ENCODE results near the gene FER.

The FER gene

DNA sequence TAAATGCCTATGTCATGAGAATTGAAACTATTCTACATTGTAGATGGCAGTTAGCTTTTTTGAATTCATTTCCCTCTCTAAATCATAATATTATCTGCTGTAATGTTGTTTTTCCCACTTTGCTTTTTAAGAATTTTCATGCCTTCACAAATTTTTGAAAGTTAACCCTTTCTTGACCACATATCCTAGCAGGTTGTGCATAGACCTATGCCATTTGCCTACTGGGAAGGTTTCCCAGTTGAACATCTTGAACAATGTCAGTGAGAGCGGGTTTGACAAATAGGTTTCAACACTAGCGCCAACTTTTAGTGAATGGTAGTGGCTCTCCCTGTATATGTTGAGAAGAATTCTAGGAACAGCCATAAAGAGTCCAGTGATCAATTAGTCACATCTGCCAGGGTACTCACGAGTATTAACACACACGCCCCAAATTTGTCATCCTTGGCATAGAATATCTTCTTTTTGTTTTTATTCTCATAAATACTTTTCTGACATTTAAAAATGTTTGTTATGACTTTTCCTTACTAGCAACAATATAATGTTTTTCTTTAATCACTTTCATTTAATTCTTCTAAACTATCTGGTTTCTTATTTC, 354.5 kb downstream of the FER start:
- no peak overlapping the region for H3K4me3 ChIP-seq (ENCODE audit: low read depth, low read length)
- TF ChIP-seq, protein P1, sequence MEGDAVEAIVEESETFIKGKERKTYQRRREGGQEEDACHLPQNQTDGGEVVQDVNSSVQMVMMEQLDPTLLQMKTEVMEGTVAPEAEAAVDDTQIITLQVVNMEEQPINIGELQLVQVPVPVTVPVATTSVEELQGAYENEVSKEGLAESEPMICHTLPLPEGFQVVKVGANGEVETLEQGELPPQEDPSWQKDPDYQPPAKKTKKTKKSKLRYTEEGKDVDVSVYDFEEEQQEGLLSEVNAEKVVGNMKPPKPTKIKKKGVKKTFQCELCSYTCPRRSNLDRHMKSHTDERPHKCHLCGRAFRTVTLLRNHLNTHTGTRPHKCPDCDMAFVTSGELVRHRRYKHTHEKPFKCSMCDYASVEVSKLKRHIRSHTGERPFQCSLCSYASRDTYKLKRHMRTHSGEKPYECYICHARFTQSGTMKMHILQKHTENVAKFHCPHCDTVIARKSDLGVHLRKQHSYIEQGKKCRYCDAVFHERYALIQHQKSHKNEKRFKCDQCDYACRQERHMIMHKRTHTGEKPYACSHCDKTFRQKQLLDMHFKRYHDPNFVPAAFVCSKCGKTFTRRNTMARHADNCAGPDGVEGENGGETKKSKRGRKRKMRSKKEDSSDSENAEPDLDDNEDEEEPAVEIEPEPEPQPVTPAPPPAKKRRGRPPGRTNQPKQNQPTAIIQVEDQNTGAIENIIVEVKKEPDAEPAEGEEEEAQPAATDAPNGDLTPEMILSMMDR (IDR thresholded peaks at IDR 0.05; ENCODE audit: low read depth, low read length), result no peak
- in situ Hi-C loops (cut with HindIII; ENCODE audit: low sequenced_read_pairs), result no loop called here
- no peak for DNase-seq (ENCODE audit: low read depth, low spot score)

DNA sequence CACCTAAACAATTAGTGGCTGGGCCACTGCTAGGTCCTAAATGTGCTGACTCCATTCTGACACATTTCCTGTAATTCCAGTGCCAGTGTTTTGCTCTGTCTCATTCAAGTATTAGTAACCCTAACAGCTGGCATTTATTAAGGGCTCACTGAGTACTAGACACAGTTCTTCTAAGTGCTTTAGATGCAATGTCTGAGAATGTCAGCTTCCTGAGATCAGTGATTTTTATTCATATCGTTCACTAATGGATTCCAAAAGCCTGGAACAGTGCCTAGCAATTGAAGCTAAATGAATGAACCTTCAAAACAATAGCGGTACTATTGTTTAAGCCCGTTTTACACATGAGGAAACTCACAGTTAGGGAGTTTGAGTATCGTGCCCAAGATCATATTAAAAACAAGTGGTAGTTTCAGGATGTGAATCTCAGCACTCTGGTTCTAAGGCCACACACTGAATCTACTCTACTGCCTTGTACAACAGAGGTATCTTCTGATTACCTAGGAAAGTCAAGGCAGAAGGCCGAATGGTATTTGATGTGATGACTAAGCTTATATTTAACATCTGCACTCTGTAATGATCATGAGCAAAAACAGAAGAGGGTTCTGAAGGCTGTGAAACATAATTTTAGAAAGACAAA, 358.1 kb downstream of the FER start:
- peak; percentile 90 for DNase-seq (ENCODE audit: low read depth, low spot score)
- TF ChIP-seq, protein P1 (IDR thresholded peaks at IDR 0.05; ENCODE audit: low read depth, low read length), result no peak
- in situ Hi-C loops (cut with HindIII; ENCODE audit: low sequenced_read_pairs), result no loop called here
- no peak overlapping the region for H3K4me3 ChIP-seq (ENCODE audit: low read depth, low read length)

DNA sequence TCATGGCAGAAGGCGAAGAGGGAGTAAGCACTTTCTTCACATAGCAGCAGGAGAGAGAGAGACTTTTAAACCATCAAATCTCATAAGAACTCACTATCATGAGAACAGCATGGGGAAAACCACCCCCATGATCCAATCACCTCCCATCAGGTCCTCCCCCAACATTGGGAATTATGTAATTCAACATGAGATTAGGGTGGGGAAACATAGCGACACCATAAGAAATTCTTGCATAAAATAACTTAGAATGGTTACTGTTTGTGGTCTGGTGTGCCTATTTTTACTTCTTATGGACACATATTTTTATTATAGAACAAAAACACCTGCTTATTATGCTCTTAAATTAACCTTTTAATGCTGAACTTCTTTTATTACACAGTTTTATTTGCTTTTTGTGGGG, 364.0 kb downstream of the FER start:
- no peak for DNase-seq (ENCODE audit: low read depth, low spot score)
- in situ Hi-C loops (cut with HindIII; ENCODE audit: low sequenced_read_pairs), result no loop called here
- TF ChIP-seq, protein P1 (IDR thresholded peaks at IDR 0.05; ENCODE audit: low read depth, low read length), result no peak
- no peak overlapping the region for H3K4me3 ChIP-seq (ENCODE audit: low read depth, low read length)

DNA sequence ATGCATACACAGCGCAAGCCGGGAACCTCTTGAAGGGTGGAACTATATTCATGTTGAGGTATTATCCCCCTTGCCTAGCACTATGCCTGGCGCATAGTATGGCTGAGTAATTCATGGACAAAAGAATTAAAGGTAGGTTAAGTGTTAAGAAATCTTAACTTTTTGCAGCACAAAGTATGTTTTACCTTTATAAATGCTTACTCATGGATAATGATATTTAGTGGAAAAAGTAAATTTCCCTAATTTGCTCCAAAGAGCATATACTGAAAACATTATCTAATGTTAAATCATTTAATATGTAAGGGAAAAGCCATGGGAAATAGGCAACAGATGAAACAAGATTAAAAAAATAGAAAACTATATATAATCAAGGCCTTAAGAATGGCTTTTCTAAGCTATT, 365.9 kb downstream of the FER start:
- H3K4me3 ChIP-seq (ENCODE audit: low read depth, low read length), result no peak overlapping the region
- DNase-seq (ENCODE audit: low read depth, low spot score), result no peak
- in situ Hi-C loops (cut with HindIII; ENCODE audit: low sequenced_read_pairs), result no loop called here
- TF ChIP-seq, protein P1 (IDR thresholded peaks at IDR 0.05; ENCODE audit: low read depth, low read length), result no peak

DNA sequence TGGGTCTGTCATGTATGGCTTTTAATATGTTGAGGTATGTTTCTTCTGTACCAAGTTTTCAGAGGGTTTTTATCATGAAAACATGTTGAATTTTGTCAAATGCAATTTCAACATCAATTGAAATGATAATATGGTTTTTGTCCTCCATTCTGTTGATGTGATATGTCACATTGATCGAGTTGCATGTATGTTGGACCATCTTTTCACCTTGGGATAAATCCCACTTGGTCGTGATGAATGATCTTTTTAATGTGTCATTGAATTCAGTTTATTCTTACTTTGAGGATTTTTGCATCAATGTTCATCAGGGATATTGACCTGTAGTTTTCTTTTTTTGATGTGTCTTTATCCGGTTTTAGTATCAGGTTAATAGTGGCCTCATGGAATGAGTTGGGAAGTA, 373.5 kb downstream of the FER start:
- TF ChIP-seq, protein P1 (IDR thresholded peaks at IDR 0.05; ENCODE audit: low read depth, low read length), result no peak
- no peak overlapping the region for H3K4me3 ChIP-seq (ENCODE audit: low read depth, low read length)
- DNase-seq (ENCODE audit: low read depth, low spot score), result no peak
- in situ Hi-C loops (cut with HindIII; ENCODE audit: low sequenced_read_pairs), result no loop called here

DNA sequence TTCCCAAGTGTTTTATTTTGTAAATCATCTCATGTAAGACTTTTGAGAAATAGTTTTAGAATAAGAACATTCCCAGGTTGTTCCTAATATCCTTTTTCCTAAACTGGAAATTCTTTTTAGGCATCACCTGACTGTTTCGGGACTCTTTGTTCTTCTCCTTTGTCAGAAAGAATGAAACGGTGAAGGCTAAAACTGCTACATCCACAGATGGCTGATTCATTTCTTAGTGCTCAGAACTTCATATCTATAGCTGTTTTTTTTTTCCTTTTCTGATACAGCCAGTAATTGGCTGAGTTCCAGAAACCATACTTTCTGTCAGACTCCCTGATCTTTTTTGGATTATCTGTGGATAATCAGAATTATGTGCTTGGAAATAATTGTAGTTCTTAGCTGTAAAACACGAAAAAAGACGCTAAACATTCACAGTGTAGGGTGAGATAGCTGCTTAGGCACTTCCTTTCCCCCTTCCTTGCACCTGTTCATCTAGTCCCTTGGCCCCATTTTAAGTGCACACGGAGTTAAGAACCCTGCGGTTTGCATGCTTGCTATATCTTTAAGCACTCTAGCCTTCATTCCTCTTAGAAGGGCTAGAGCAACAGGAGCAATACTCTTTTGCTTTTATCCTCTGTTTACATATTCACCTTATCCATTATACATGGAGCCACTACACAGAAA, 378.2 kb downstream of the FER start:
- no peak overlapping the region for H3K4me3 ChIP-seq (ENCODE audit: low read depth, low read length)
- in situ Hi-C loops (cut with HindIII; ENCODE audit: low sequenced_read_pairs), result no loop called here
- no peak for DNase-seq (ENCODE audit: low read depth, low spot score)
- TF ChIP-seq, protein P1 (IDR thresholded peaks at IDR 0.05; ENCODE audit: low read depth, low read length), result no peak

All from astrocyte of the spinal cord (primary cell).